ENCODE data around the gene ATF7.

GRCh38 chr12:53659571-53659981 lies 33.4 kb upstream of the ATF7 start:
- no peak for TF ChIP-seq CTCF (IDR thresholded peaks at IDR 0.05)
- TF ChIP-seq POLR2A (IDR thresholded peaks at IDR 0.05) = no peak
- no peak for TF ChIP-seq POLR2AphosphoS5 (IDR thresholded peaks at IDR 0.05)
